ENCODE data around the gene FOXJ3. TPM values are rescaled to one million over a fixed set of nuclear protein-coding genes. Genes with fewer than 3 reads are reported as not detected.

The FOXJ3 gene
- total RNA-seq, 3 donors from 2014 or later: 47.8 to 50.5 (median 49.8) TPM

GRCh38 chr1:42192106-42192505 lies 142.9 kb downstream of the FOXJ3 start:
- Mint-ChIP-seq H3K9me3 (no peaks in the 10 kb centered on the region), H3K27me3 (ENCODE audit: low read depth) (no peaks in the 10 kb centered on the region), H3K4me3 (no peak overlapping the region), H3K36me3 (ENCODE audit: insufficient read depth) (peaks cover 40% of the 10 kb centered on the region), H3K4me1 (ENCODE audit: low read depth) (peaks cover 5% of the 10 kb centered on the region)
- no peak for ATAC-seq
- DNase-seq: no peak

GRCh38 chr1:42191319-42191718 lies 143.7 kb downstream of the FOXJ3 start:
- Mint-ChIP-seq H3K36me3 (ENCODE audit: insufficient read depth) (peaks cover 37% of the 10 kb centered on the region), H3K27me3 (ENCODE audit: low read depth) (no peaks in the 10 kb centered on the region), H3K4me1 (ENCODE audit: low read depth) (peaks cover 5% of the 10 kb centered on the region), H3K4me3 (no peak overlapping the region), H3K9me3 (no peaks in the 10 kb centered on the region)
- ATAC-seq: no peak
- DNase-seq: no peak

- Mint-ChIP-seq H3K4me1 (ENCODE audit: low read depth) (peaks cover 5% of the 10 kb centered on the region), H3K36me3 (ENCODE audit: insufficient read depth) (peaks cover 46% of the 10 kb centered on the region), H3K27me3 (ENCODE audit: low read depth) (no peaks in the 10 kb centered on the region), H3K4me3 (no peak overlapping the region), H3K9me3 (no peaks in the 10 kb centered on the region)
- ATAC-seq: no peak
- no peak for DNase-seq
Measured at GRCh38 chr1:42189931-42190853, 144.8 kb downstream of the FOXJ3 start.

- Mint-ChIP-seq H3K27me3 (ENCODE audit: low read depth) (no peaks in the 10 kb centered on the region), H3K36me3 (ENCODE audit: insufficient read depth) (peaks cover 55% of the 10 kb centered on the region), H3K4me3 (no peak overlapping the region), H3K4me1 (ENCODE audit: low read depth) (peaks cover 2% of the 10 kb centered on the region), H3K9me3 (no peaks in the 10 kb centered on the region)
- no peak for ATAC-seq
- no peak for DNase-seq
Measured at GRCh38 chr1:42186152-42186551, 148.9 kb downstream of the FOXJ3 start.

GRCh38 chr1:42184616-42185015 lies 150.4 kb downstream of the FOXJ3 start:
- ATAC-seq: no peak
- H3K9me3 Mint-ChIP-seq: no peaks in the 10 kb centered on the region
- H3K4me1 Mint-ChIP-seq (ENCODE audit: low read depth): no peaks in the 10 kb centered on the region
- H3K27me3 Mint-ChIP-seq (ENCODE audit: low read depth): no peaks in the 10 kb centered on the region
- peaks cover 46% of the 10 kb centered on the region for H3K36me3 Mint-ChIP-seq (ENCODE audit: insufficient read depth)
- no peak overlapping the region for H3K4me3 Mint-ChIP-seq
- DNase-seq: no peak

- Mint-ChIP-seq H3K4me3 (no peak overlapping the region), H3K4me1 (ENCODE audit: low read depth) (no peaks in the 10 kb centered on the region), H3K27me3 (ENCODE audit: low read depth) (no peaks in the 10 kb centered on the region), H3K36me3 (ENCODE audit: insufficient read depth) (peaks cover 40% of the 10 kb centered on the region), H3K9me3 (no peaks in the 10 kb centered on the region)
- DNase-seq: no peak
- no peak for ATAC-seq
Measured at GRCh38 chr1:42183957-42184268, 151.1 kb downstream of the FOXJ3 start.

- H3K9me3 Mint-ChIP-seq: no peaks in the 10 kb centered on the region
Measured at GRCh38 chr1:42183210-42183956, 151.7 kb downstream of the FOXJ3 start.

GRCh38 chr1:42181687-42182086 lies 153.3 kb downstream of the FOXJ3 start:
- Mint-ChIP-seq H3K36me3 (ENCODE audit: insufficient read depth) (peaks cover 33% of the 10 kb centered on the region), H3K27me3 (ENCODE audit: low read depth) (no peaks in the 10 kb centered on the region), H3K4me1 (ENCODE audit: low read depth) (no peaks in the 10 kb centered on the region), H3K9me3 (no peaks in the 10 kb centered on the region), H3K4me3 (no peak overlapping the region)
- ATAC-seq: no peak
- DNase-seq: no peak

More at GRCh38 chr1:42183210-42183956, 151.7 kb downstream of the FOXJ3 start:
- H3K4me1 Mint-ChIP-seq (ENCODE audit: low read depth): no peaks in the 10 kb centered on the region
- no peak for DNase-seq
- ATAC-seq: no peak
- H3K36me3 Mint-ChIP-seq (ENCODE audit: insufficient read depth): peaks cover 40% of the 10 kb centered on the region
- no peaks in the 10 kb centered on the region for H3K27me3 Mint-ChIP-seq (ENCODE audit: low read depth)
- H3K4me3 Mint-ChIP-seq: no peak overlapping the region

GRCh38 chr1:42179900-42180329 lies 155.1 kb downstream of the FOXJ3 start:
- H3K27me3 Mint-ChIP-seq (ENCODE audit: low read depth): no peaks in the 10 kb centered on the region
- H3K4me3 Mint-ChIP-seq: no peak overlapping the region
- DNase-seq (no peak), ATAC-seq (no peak)
- peaks cover 23% of the 10 kb centered on the region for H3K36me3 Mint-ChIP-seq (ENCODE audit: insufficient read depth)
- H3K9me3 Mint-ChIP-seq: no peaks in the 10 kb centered on the region
- H3K4me1 Mint-ChIP-seq (ENCODE audit: low read depth): no peaks in the 10 kb centered on the region

GRCh38 chr1:42179275-42179674 lies 155.8 kb downstream of the FOXJ3 start:
- ATAC-seq (no peak), DNase-seq (no peak)
- Mint-ChIP-seq H3K9me3 (no peaks in the 10 kb centered on the region), H3K4me1 (ENCODE audit: low read depth) (no peaks in the 10 kb centered on the region), H3K4me3 (no peak overlapping the region), H3K36me3 (ENCODE audit: insufficient read depth) (peaks cover 18% of the 10 kb centered on the region), H3K27me3 (ENCODE audit: low read depth) (no peaks in the 10 kb centered on the region)

- Mint-ChIP-seq H3K36me3 (ENCODE audit: insufficient read depth) (peaks cover 16% of the 10 kb centered on the region), H3K4me1 (ENCODE audit: low read depth) (no peaks in the 10 kb centered on the region), H3K27me3 (ENCODE audit: low read depth) (no peaks in the 10 kb centered on the region), H3K9me3 (no peaks in the 10 kb centered on the region), H3K4me3 (no peak overlapping the region)
- ATAC-seq (no peak), DNase-seq (no peak)
Measured at GRCh38 chr1:42178249-42178648, 156.8 kb downstream of the FOXJ3 start.

- H3K9me3 Mint-ChIP-seq: no peaks in the 10 kb centered on the region
- ATAC-seq (no peak), DNase-seq (no peak)
- H3K36me3 Mint-ChIP-seq (ENCODE audit: insufficient read depth): peaks cover 14% of the 10 kb centered on the region
- no peaks in the 10 kb centered on the region for H3K4me1 Mint-ChIP-seq (ENCODE audit: low read depth)
- H3K27me3 Mint-ChIP-seq (ENCODE audit: low read depth): no peaks in the 10 kb centered on the region
- H3K4me3 Mint-ChIP-seq: no peak overlapping the region
Measured at GRCh38 chr1:42177541-42177981, 157.5 kb downstream of the FOXJ3 start.

- Mint-ChIP-seq H3K27me3 (ENCODE audit: low read depth) (no peaks in the 10 kb centered on the region), H3K4me1 (ENCODE audit: low read depth) (no peaks in the 10 kb centered on the region), H3K4me3 (no peak overlapping the region), H3K36me3 (ENCODE audit: insufficient read depth) (peaks cover 14% of the 10 kb centered on the region), H3K9me3 (no peaks in the 10 kb centered on the region)
- no peak for DNase-seq
- peak; percentile 50 to 55 for ATAC-seq
Measured at GRCh38 chr1:42176902-42177519, 158.0 kb downstream of the FOXJ3 start.

- peaks cover 8% of the 10 kb centered on the region for H3K36me3 Mint-ChIP-seq (ENCODE audit: insufficient read depth)
- ATAC-seq: no peak
- DNase-seq: no peak
- no peaks in the 10 kb centered on the region for H3K27me3 Mint-ChIP-seq (ENCODE audit: low read depth)
- no peak overlapping the region for H3K4me3 Mint-ChIP-seq
- no peaks in the 10 kb centered on the region for H3K4me1 Mint-ChIP-seq (ENCODE audit: low read depth)
- no peaks in the 10 kb centered on the region for H3K9me3 Mint-ChIP-seq
Measured at GRCh38 chr1:42175314-42176054, 159.6 kb downstream of the FOXJ3 start.

Measured in activated T-cell treated with anti-CD3 and anti-CD28 coated beads, Interleukin-2, amount 50 U/mL, for 4 hours (primary cell).